Breast epithelium (tissue), 4 donors: ENCODE data around the gene FRMD5. TPM values are rescaled to one million over a fixed set of nuclear protein-coding genes. Genes with fewer than 3 reads are reported as not detected.

ENCODE experiments used
- DNase-seq, 2 donors: peaks; one replicate each; pipeline ENCODE4 v3.0.0-alpha.2; 2019; ENCODE audit warnings: low spot score in 2 of 2
- H3K27ac ChIP-seq, 2 donors: fragments of 200-600 bp; sonication (generic) in 1 of 2; one replicate each; pipeline ENCODE4 v1.5.1; 2016 to 2019; ENCODE audit warnings: mild to moderate bottlenecking in 1 of 2
- H3K27me3 ChIP-seq, 2 donors: fragments of 200-600 bp; sonication (generic) in 1 of 2; one replicate each; pipeline versions ENCODE4 v1.5.1 to v1.6.0; 2017 to 2019; ENCODE audit warnings: control low read depth in 1 of 2, mild to moderate bottlenecking in 1 of 2
- H3K36me3 ChIP-seq: fragments of 200-600 bp; one replicate; pipeline ENCODE4 v1.5.1; 2019
- H3K4me1 ChIP-seq, 2 donors: fragments of 200-600 bp; sonication (generic); one replicate each; pipeline ENCODE4 v1.5.1; 2016 to 2019; ENCODE audit warnings: control low read depth in 1 of 2
- H3K4me3 ChIP-seq, 3 donors: fragments of 200-600 bp; sonication (generic); 1 replicate in 2 of 3; 2 replicates in 1 of 3; pipeline ENCODE4 v1.5.1; 2016 to 2019; ENCODE audit warnings: mild to moderate bottlenecking in 3 of 3, moderate library complexity in 2 of 3
- H3K9me3 ChIP-seq, 2 donors: fragments of 200-600 bp; sonication (generic) in 1 of 2; one replicate each; pipeline ENCODE4 v1.5.1; 2016 to 2019; ENCODE audit warnings: control low read depth in 1 of 2
- POLR2A ChIP-seq: fragments of 450-650 bp; IDR thresholded peaks from one replicate; pipeline ENCODE4 v1.6.1; 2016; ENCODE audit warnings: antibody characterized with exemption, mild to moderate bottlenecking, moderate library complexity
- POLR2AphosphoS5 ChIP-seq, 3 donors: sonication (generic); formaldehyde crosslinking; IDR thresholded peaks; one replicate each; pipeline ENCODE4 v1.6.1; 2017; ENCODE audit warnings: antibody characterized with exemption in 3 of 3
- intact Hi-C: fragments of 100-400 bp; cut with DNase I; formaldehyde crosslinking; loops from one replicate; pipeline ENCODE4 v1.15.1; 2023; ENCODE audit warnings: low total_unique reads
- total RNA-seq, 3 donors: library from RNA; depleted of rRNA; stranded (reverse); fragments of >200 nt; gene quantifications; one replicate each; pipeline ENCODE4 v1.1.0, GENCODE V29; 2016
- TF ChIP-seq, protein P1 (sequence below), 3 donors: fragments of 450-650 bp; IDR thresholded peaks; one replicate each; pipeline ENCODE4 v1.5.1; 2016 to 2017; ENCODE audit warnings: antibody characterized with exemption in 3 of 3, mild to moderate bottlenecking in 3 of 3, moderate library complexity in 3 of 3

Gene FRMD5
- total RNA-seq, 3 donors from 2014 or later, result 0.66 to 1.6 TPM; not detected in 1

DNA sequence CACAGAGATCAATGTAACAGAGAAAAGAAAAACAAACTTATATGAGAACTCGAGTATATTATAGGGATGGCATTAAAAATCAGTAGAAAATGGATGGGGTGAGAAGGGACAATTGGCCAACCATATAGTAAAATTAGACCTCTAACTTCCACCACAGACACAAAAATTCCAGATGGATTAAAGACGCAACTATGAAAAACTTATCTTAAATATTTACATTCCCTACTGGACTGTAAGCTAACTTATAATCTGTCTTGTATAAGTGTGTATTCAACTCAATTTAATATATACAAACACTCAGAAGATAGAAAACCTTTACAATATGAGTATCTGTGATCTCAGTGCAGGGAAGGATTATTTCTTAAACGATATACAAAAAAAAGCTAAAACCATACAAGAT lies 373.6 kb downstream of the FRMD5 start:
- Histone ChIP-seq H3K9me3 (no peaks in the 10 kb centered on the region), H3K27ac (no peak overlapping the region), H3K36me3 (no peaks in the 10 kb centered on the region), H3K4me1 (peaks cover 0 to 5% of the 10 kb centered on the region in 2 donors), H3K27me3 (no peaks in the 10 kb centered on the region), H3K4me3 (no peak overlapping the region)
- no peak for DNase-seq
- intact Hi-C loops, result no loop called here
- TF ChIP-seq POLR2AphosphoS5 (IDR thresholded peaks at IDR 0.05), result no peak
- no peak for TF ChIP-seq POLR2A
- TF ChIP-seq, protein P1, sequence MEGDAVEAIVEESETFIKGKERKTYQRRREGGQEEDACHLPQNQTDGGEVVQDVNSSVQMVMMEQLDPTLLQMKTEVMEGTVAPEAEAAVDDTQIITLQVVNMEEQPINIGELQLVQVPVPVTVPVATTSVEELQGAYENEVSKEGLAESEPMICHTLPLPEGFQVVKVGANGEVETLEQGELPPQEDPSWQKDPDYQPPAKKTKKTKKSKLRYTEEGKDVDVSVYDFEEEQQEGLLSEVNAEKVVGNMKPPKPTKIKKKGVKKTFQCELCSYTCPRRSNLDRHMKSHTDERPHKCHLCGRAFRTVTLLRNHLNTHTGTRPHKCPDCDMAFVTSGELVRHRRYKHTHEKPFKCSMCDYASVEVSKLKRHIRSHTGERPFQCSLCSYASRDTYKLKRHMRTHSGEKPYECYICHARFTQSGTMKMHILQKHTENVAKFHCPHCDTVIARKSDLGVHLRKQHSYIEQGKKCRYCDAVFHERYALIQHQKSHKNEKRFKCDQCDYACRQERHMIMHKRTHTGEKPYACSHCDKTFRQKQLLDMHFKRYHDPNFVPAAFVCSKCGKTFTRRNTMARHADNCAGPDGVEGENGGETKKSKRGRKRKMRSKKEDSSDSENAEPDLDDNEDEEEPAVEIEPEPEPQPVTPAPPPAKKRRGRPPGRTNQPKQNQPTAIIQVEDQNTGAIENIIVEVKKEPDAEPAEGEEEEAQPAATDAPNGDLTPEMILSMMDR (IDR thresholded peaks at IDR 0.05), result no peak

Other genes with a start within 250 kb of the FRMD5 start
- gene GOLM2, start 93.4 kb upstream of the FRMD5 start, total RNA-seq, result 100 to 1,000 TPM in 1 of 3 donors, 10 to 100 TPM in 2; 81.8 to 129 (median 96.0) TPM
- 100 to 1,000 TPM in 1 of 3 donors, 10 to 100 TPM in 2; 48.3 to 101 (median 77.0) TPM for gene CTDSPL2, start 232.4 kb upstream of the FRMD5 start, total RNA-seq